ENCODE measurements around the gene ATG16L1.

DNA sequence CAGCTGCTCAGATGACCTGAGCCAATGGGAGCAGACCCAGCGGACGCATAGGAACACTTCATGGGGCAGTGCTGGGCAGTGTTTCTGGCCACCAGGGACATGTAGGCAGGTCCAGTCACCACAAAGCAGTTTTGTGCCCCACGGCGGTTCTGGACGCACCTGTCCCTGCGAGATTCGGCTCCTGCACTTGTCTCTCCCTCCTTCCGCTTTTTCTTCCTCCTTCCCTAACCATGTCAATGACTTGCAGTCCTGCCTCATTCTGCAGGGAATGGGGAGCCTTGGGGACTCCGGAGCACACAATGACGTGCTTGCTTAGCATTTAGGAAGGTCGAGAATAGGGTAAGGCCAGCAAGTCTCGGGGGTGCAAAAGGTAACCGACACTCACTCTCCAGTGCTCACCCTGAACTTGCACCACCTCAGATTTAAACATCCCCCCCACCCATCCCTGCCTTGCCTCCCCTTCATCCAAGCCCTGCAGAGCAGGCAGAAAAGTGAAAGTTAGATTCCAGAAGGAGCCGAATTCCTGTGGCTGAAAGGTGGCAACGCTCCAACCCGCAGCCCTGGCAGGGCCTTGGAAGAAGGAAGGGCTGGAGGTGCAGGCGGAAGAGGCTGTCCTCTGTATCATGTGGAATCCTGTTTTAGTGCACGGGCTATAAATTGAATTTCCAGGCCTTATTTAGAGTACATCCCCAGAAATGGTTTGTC is 40.5 kb upstream of the ATG16L1 start:
- TF ChIP-seq POLR2AphosphoS2 (IDR thresholded peaks at IDR 0.05; ENCODE audit: low read depth, low read length) (no peak), TAF1 (IDR thresholded peaks at IDR 0.05; ENCODE audit: borderline replicate concordance, low read depth, low read length) (no peak), NFYA (IDR thresholded peaks at IDR 0.05; ENCODE audit: borderline replicate concordance, low read depth, low read length) (no peak), POLR2A (IDR thresholded peaks at IDR 0.05; ENCODE audit: low read depth, low read length) (no peak)
- TF ChIP-seq, protein P1, sequence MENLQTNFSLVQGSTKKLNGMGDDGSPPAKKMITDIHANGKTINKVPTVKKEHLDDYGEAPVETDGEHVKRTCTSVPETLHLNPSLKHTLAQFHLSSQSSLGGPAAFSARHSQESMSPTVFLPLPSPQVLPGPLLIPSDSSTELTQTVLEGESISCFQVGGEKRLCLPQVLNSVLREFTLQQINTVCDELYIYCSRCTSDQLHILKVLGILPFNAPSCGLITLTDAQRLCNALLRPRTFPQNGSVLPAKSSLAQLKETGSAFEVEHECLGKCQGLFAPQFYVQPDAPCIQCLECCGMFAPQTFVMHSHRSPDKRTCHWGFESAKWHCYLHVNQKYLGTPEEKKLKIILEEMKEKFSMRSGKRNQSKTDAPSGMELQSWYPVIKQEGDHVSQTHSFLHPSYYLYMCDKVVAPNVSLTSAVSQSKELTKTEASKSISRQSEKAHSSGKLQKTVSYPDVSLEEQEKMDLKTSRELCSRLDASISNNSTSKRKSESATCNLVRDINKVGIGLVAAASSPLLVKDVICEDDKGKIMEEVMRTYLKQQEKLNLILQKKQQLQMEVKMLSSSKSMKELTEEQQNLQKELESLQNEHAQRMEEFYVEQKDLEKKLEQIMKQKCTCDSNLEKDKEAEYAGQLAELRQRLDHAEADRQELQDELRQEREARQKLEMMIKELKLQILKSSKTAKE (IDR thresholded peaks at IDR 0.05; ENCODE audit: low read depth, poor library complexity, severe bottlenecking): no peak
- TF ChIP-seq, protein P2, sequence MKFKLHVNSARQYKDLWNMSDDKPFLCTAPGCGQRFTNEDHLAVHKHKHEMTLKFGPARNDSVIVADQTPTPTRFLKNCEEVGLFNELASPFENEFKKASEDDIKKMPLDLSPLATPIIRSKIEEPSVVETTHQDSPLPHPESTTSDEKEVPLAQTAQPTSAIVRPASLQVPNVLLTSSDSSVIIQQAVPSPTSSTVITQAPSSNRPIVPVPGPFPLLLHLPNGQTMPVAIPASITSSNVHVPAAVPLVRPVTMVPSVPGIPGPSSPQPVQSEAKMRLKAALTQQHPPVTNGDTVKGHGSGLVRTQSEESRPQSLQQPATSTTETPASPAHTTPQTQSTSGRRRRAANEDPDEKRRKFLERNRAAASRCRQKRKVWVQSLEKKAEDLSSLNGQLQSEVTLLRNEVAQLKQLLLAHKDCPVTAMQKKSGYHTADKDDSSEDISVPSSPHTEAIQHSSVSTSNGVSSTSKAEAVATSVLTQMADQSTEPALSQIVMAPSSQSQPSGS (IDR thresholded peaks at IDR 0.05; ENCODE audit: low read length): no peak
